CD4-positive, alpha-beta T cell treated with Interleukin-17A for 1 hour (primary cell): ENCODE results near the gene CASS4.
"Not testable (repeated sequence)": the region's sequence is repeated elsewhere in the genome, so short reads cannot be mapped to it uniquely, and the experiment has no call there.

Source experiments
- DNase-seq: peaks from one replicate; pipeline ENCODE4 v3.0.0-alpha.2; 2020

The CASS4 gene, protein sequence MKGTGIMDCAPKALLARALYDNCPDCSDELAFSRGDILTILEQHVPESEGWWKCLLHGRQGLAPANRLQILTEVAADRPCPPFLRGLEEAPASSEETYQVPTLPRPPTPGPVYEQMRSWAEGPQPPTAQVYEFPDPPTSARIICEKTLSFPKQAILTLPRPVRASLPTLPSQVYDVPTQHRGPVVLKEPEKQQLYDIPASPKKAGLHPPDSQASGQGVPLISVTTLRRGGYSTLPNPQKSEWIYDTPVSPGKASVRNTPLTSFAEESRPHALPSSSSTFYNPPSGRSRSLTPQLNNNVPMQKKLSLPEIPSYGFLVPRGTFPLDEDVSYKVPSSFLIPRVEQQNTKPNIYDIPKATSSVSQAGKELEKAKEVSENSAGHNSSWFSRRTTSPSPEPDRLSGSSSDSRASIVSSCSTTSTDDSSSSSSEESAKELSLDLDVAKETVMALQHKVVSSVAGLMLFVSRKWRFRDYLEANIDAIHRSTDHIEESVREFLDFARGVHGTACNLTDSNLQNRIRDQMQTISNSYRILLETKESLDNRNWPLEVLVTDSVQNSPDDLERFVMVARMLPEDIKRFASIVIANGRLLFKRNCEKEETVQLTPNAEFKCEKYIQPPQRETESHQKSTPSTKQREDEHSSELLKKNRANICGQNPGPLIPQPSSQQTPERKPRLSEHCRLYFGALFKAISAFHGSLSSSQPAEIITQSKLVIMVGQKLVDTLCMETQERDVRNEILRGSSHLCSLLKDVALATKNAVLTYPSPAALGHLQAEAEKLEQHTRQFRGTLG

DNA sequence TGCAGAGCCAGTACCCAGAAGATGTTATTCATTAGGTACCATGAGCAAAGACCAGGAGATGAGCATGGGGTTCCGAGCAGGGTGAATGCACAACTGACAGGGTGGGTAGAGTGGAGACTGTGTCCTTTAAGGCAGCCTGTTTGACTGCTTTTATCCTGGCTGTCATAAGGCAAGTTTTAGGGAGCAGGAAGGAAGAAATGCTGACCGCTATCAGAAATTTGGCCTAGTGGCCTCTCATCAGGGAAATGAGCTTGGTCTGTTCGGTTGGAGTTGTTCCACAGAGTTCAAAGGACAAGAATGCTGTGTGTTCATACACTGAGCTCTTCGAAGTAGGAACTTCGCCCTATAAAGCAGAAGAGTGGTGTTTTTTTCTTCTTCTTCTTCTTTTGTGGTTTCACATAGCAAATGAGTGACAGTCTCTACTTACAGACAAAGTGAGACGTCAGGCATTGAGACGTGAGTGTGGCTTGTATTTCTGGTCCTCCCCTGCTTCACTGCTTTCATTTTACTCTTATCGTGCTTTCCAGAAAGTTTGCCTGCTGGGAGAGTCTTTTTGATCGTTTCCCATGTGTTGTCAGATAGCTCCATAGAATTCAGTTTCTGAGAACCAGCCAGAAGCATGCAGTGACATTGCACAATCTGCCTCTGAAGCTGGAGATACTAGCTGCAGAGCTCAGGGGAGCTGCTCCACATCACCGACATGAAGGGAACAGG, at the start of gene CASS4:
Gene CASS4, plus strand, starts transcription at position 502 of the 714 bp plus-strand sequence. Its CDS starts 199 bp downstream, at position 701.
- DNase-seq, result peak; percentile 69

DNA sequence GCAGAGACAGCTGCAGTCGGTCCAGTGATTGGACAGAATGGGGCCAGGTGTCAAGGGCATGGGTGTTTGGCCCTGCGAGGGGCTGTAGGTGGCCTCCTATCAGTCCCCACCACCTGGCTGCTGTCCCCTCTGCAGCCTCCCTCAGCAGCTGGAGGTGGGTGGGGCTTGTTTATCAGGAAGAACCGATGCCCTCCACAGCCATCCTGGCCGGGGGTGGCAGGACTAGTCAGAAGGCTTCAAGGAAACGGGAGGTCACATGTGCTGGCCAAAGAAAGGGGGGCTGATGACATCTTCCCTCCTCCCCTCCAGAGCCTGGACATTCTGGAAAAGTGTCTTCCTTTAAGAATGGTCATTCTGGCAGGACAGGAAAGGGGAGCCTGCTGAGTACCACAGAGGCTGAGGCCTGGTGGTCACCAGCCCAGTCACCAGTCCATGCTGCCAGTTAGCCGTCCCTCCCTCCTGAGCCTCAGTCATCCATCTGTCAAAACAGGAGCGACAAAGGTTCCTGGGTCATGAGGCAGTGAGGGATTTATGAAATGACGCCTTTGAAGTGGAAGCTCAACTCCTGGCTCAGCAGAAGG, 49.1 kb upstream of the CASS4 start:
- no peak for DNase-seq

DNA sequence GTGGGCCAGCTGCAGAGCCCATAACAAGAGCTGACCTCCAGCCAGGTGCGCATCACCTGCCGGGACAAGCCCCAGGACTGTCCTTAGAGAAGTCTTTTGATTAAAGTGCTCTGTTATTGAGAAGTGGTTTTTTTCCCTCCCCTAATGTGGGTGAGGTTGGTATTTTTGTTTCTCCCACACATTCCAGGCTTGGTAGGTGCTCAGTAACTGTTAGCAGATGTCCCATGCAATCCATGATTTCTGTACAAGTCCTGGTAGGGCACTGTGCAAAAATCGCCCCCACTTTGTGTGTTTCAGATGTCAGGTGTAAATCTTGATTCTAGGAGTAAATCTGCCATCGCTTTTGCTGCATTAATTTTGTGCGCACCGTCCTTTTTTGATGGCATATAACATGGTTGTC, 48.6 kb upstream of the CASS4 start:
- DNase-seq, result no peak

DNA sequence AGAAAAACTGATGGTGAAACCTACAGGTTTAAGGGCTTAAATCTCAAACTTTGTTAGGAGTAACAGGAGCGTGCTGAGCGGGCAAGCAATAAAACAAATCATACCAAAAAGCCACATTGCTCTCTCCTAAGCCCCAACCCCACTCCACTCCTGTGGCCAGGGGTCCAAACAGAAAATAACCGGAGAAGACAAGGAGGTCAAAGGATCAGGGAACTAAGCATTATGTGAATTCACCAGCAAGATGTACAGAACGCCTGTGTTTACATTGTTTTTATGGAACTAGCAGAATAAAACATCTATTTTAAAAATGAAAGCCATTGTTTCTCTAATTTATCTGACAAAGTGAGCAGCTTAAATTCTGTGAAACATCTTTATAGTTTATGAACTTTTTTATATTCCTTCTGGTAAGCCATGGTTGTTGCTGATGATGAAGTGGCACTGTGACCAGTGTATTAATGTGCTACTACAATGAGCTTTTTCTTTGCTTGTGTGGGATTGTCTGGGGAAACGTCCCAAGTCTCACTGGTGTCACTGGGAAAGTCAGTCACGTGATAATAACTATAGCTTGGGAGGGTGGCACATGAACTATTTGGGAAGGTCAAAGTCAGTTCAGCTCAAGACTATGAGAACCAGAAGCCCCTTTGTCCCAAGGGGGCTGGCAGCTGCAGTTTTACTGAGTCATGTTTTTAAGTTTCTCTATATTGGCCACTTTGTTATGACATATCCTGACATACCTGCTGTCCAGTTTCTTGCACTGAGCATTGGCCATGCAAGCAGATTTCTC, 43.5 kb upstream of the CASS4 start:
- DNase-seq, result no peak

DNA sequence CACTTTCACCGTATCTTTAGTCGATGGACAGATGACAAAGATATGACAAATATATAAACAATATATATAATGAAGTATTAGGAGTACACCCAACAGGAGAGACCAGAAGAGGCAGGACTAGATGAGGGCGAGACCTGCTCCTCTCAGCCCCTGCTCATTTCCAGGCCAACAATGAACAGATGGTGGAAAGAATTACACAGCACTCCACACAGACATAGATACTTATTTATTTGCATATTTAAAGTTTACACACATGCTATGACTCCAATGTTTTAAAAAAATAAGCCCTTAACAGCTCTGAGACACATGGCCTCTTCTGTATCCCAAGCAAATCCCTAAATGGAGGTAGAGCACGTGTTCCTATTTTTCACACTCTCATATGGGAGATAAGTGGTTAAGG, 42.9 kb upstream of the CASS4 start:
- DNase-seq, result no peak

DNA sequence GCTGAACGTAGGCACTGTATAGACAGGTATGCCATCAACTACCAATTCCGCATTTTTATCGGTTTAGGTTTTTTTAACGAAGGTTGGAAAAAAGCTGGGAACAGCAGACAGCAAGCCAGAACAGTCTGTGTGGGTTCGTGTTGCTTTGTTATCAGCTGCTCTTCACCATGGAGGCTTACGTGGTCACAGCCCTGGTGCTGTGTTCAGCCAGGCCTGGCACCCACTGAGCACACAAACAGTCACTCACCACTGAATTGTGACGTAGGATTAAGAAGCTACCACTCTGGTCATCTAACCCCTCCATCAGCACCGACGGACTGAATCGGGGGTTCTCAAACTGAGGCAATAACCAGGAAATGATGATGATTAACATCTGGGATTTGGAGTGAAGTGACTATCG, 40.1 kb upstream of the CASS4 start:
- DNase-seq, result no peak

DNA sequence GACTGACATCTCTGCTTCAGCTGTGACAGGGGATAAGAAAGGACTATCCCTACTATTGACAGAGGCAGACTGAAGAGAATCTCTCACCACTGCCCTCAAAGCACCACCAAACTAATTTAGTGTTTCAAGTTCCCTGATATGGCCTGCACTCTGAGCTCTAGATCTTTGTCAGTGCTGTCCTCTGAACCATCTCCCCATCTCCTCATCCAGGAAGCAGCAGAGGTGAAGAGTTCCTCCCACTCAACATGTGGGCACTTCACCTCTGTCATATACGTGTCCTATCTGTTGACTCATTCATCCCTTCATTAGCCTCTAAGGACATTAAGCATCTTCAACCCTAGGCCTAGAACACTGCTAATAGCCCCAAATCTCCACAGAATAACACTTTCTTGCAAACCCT, 39.2 kb upstream of the CASS4 start:
- DNase-seq, result no peak

DNA sequence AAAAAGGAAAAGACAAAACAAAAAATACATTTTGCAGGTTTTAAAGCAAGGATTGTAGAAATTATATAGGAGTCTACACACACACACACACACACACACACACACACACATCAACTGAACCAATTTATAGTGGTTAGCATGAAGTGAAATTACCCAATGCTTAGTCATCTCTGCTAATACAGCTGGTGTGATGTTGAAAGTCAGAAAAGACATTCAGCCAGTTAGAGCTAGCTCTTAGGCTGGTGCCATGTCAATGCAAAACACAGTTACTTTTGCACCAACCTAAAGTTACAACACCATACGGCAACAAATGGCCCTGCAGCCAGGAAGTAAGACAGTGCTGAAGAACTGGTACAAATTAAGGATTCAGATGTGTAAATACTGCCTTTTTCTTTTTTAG, 38.1 kb upstream of the CASS4 start:
- peak; percentile 21 for DNase-seq

DNA sequence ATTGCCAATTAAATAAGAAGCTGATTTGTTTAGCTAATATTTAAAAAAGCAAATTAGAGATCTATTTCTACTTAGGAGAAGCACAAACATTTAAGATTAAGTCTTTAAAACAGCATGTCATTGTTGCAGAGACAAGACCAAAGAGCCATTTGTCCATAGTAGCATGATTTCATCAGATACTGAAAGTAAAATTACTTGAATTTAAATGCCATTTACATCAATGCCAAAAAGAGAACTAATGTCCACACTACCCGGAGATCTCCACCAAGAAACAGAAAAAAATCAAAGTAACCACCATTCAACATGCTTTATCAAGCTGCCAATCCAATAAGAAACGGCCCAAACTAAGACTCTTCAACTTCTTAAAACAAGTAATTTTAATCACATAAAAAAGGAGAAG, 35.7 kb upstream of the CASS4 start:
- DNase-seq, result no peak

DNA sequence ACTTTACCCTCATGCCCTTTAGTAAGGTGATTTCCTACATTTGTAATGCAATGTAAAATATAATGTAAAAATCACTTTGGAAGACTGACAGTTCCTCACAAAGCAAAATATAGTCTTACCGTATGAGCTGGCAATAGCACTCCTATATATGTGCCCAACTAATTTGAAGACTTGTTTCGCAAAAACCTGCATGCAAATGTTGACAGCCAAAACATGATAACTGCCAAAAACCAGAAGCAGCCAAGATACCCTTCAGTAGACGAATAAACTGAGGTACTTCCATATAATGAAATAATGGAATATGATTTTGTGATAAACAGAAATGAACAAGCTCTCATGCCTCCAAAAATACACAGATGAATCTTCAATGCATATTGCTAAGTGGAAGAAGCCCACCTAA, 33.7 kb upstream of the CASS4 start:
- no peak for DNase-seq

DNA sequence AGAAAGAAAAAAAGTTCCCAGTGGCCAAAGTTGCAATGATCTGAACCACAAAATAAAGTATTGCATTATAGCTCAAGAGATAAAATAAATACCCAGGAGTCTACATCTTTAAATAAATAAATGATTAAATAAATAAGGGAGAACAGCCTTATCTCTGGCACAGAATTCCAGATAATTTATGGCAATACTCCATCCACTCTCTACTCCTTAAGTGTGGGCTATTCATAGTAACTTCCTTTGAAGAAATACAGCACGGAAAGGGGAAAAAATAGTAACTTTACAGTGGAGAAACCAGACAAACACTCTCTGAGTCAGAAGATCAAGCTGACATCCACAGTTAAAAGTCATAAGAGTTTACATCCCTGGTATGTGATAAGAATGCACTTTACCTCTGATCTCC, 31.7 kb upstream of the CASS4 start:
- DNase-seq, result no peak

DNA sequence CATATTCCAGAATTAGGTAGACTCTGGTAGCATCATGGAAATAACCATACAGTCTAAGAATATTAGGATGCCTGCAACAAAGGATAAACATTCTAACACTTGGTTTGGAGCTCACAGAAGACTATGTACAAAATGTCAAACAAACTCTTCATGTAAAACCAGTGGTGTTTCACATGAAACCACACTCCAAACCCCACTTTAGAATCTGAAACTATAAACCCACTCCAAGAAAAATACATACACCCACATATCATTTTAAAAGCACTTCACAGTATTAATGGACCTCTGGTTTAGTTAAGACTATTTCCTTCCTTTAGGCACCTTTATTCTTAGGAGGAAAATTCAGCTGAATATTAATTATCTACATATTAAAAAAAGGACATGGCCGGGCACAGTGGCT, 30.6 kb upstream of the CASS4 start:
- no peak for DNase-seq

DNA sequence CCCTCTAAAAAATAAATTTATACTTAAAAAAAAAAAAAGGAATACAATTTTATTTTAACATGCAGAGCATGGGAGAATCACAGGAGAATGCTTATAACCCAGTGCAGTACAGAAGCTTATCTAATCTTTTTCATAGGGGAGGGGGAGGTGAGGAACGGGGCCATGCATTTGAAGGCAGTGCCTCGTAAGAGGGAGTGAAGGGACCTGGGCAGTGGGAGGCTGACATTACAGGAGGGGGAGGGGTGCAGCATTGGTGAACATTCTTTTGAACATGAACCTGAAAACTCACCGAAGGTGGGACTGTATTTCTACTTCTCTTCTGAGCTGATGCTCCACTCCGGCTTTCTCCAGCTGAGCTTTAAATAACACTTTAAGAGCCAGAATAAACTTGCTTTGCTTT, 29.4 kb upstream of the CASS4 start:
- no peak for DNase-seq

DNA sequence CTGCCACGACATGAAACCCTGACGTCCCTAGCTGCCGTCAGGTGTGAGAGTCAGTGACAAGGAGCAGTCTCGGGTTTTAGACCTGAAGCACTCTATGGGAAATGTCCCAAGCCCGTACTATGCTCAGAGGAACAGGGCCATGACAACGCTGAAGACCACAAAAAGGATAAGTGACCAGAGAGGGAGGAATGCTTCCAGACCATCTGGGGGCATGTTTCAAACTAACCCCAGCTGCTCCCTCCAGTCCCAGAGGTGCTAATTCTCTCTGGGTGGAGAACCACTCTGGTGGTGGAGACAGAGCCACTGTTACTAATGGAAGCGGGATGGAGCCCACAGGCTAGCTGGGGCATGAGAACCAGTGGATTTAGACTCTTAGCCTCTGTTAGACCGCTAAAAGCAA, 28.7 kb upstream of the CASS4 start:
- DNase-seq, result no peak

DNA sequence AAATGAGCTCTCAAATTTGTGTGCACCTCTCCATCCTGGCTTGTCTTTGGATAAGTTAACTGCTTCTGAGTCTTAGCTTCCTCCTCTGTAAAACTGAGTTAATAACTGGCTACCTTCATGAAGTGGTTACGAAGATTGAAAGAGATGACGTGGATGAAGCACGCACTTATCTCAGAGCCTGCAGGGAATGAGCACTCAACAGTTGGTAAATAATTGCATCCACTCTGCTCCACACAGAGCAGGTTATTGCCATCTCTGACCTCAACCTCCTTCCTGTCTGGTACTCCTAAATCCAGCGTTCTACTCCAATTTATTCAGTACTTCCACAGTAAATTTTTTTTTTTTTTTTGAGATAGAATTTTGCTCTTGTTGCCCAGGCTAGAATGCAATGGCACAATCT, 26.9 kb upstream of the CASS4 start:
- no peak for DNase-seq

DNA sequence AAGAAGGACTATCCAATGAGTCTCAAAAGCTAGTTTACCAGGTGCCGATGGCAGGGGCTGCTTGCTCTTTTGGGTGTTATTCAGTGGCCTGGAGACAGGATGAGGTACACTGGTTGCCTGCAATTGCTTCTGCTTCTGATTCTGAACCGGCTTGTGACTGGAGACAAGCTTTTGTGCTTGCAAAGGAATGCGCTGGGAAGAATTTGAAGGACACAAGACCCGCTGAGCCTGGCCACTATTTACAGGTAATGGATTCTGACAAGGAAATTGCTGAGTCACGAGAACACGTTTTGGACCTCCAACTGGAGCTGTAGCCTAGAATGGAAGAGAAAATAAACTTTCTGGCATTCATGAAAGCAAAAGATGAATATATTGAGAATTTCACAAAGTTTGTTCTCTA, 25.8 kb upstream of the CASS4 start:
- DNase-seq, result no peak

DNA sequence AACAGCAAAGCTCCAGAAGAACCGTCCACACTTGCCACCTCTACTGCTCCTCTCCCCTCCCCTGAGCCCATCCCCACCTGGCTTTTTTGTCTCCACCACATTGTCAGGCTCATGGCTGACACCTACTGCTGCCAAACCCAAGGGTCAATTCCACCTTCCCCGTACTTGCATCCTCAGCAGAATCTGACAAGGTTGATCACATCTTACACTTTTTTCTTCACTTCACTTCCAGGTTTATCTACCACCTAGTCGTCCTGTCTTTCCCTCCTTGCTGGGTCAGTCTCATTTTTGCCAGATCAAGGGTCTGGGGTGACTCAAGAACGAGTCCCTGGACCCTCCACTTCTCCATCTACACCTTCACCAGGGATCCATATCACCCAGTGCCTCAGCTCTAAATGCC, 23.2 kb upstream of the CASS4 start:
- DNase-seq, result no peak

DNA sequence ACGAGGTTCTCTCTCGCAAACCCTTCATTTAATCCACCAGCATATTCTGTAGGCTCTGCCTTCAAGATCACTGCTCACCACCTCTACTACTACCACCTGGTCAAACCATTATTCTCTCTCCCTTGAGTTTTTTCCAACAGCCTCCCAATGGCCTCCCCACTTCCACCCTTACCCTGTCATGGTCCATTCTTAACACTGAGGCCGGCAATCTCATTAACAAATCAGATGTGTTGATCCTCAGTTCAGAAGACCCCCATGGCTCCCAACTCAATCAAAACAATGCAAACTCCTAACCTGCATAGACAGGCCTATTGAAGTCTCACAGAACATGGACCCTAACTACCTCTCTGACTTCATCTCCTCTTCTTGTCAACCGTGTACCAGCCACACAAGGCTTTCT, 22.3 kb upstream of the CASS4 start:
- DNase-seq, result no peak

DNA sequence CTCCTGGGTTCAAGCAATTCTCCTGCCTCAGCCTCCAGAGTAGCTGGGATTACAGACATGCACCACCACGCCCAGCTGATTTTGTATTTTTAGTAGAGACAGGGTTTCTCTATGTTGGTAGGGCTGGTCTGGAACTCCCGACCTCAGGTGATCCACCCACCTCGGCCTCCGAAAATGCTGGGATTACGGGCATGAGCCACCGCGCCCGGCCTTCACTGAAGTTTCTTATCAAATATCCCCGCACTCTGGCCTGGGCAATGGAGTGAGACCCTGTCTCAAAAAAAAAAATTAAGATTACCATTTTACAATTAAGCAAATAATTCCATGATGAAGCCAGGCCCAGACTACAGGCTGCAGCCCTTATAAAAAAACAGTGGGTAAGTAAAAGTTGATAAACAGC, 21.7 kb upstream of the CASS4 start:
- DNase-seq, result not testable (repeated sequence)

DNA sequence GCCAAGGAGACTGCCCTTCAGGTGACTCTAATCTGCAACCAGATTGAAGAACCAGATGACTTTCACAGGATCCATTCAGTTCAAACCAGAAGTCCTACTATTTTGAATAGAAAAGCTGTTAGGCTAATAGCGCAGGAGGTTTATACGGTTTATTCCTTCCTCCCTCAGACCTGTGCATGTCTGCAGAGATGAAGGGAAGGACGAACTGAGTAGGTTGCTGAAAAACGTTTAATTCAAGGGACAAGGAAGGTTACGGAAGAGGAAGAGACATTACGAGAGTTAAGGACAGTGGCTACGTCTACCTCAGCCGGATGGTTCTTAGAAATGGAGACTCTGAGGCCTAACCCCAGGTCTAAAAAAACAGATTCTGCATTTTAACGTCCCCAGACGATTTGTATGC, 21.0 kb upstream of the CASS4 start:
- DNase-seq, result no peak

DNA sequence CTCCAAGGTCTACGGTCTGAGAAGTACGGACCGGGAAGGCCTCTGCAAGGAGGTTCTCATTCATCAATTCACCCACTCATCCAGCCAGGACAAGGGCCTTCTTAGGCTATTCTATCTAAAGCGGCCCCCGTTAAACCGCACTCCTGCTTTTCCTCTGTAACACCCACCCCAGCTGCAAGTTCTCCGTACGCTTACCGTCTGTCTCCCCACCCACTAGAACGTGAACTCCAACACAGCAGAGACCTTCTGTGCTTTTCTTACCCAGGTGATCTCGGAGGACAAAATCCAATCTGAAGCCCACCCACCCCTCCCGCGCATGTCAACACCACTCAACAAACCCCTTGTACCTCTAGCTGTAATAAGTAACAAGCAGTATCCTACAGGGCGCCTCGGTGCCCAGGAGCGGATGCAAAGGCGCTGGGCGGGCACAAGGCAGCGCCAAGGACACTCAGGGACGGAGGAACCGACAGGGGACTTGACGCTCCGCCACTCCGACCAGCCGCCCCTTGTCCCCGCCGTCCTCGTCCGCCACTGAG, 20.4 kb upstream of the CASS4 start:
- DNase-seq, result no peak
